Retina (tissue), 1 donor: ENCODE measurements around the gene SERPINC1.
"Not testable (repeated sequence)": the region's sequence is repeated elsewhere in the genome, so short reads cannot be mapped to it uniquely, and the experiment has no call there.

Source experiments
- DNase-seq: peaks from one replicate; pipeline ENCODE4 v3.0.0-alpha.2; 2016

Gene SERPINC1

GRCh38 chr1:173917149-173917548 lies at the start of gene SERPINC1:
SERPINC1 (minus strand) TSS chr1:173917327; CDS start chr1:173917259, 68 bp downstream.
- no peak for DNase-seq

GRCh38 chr1:173965896-173966295 lies 48.8 kb upstream of the SERPINC1 start:
- not testable (repeated sequence) for DNase-seq

GRCh38 chr1:173963477-173963876 lies 46.4 kb upstream of the SERPINC1 start:
- DNase-seq, result no peak

- DNase-seq, result no peak
Observed at GRCh38 chr1:173960625-173961024, 43.5 kb upstream of the SERPINC1 start.

- DNase-seq, result no peak
Observed at GRCh38 chr1:173954179-173954578, 37.1 kb upstream of the SERPINC1 start.

GRCh38 chr1:173948594-173948993 lies 31.5 kb upstream of the SERPINC1 start:
- no peak for DNase-seq

- DNase-seq, result no peak
Observed at GRCh38 chr1:173946380-173946921, 29.3 kb upstream of the SERPINC1 start.

- DNase-seq, result no peak
Observed at GRCh38 chr1:173937062-173937461, 19.9 kb upstream of the SERPINC1 start.

GRCh38 chr1:173934440-173934839 lies 17.3 kb upstream of the SERPINC1 start:
- DNase-seq, result no peak

GRCh38 chr1:173930541-173930940 lies 13.4 kb upstream of the SERPINC1 start:
- DNase-seq, result not testable (repeated sequence)

GRCh38 chr1:173925306-173926242 lies 8.4 kb upstream of the SERPINC1 start:
- DNase-seq, result no peak

GRCh38 chr1:173920861-173921260 lies 3.7 kb upstream of the SERPINC1 start:
- no peak for DNase-seq

GRCh38 chr1:173917635-173918493 lies 737 bp upstream of the SERPINC1 start:
- no peak for DNase-seq

GRCh38 chr1:173916667-173917066 lies 460 bp downstream of the SERPINC1 start:
- DNase-seq, result no peak

- DNase-seq, result no peak
Observed at GRCh38 chr1:173915596-173915995, 1.5 kb downstream of the SERPINC1 start.

GRCh38 chr1:173914366-173914871 lies 2.7 kb downstream of the SERPINC1 start:
- no peak for DNase-seq

GRCh38 chr1:173913111-173913510 lies 4.0 kb downstream of the SERPINC1 start:
- DNase-seq, result no peak

- DNase-seq, result no peak
Observed at GRCh38 chr1:173903827-173904531, 13.1 kb downstream of the SERPINC1 start.

- DNase-seq, result no peak
Observed at GRCh38 chr1:173900992-173901391, 16.1 kb downstream of the SERPINC1 start.

GRCh38 chr1:173900427-173900826 lies 16.7 kb downstream of the SERPINC1 start:
- no peak for DNase-seq

GRCh38 chr1:173894189-173894588 lies 22.9 kb downstream of the SERPINC1 start:
- no peak for DNase-seq

GRCh38 chr1:173893611-173894010 lies 23.5 kb downstream of the SERPINC1 start:
- no peak for DNase-seq
